NCI-H446 treated with DMSO at 0.1 percent for 48 hours (cell line): Measurements from ENCODE around the gene ASB3.

Experiments used
- DNase-seq: peaks from one replicate; lab custom pipeline; 2025; lab: John Stamatoyannopoulos, UW

The ASB3 gene

GRCh38 chr2:53641290-53641689, 145.5 kb downstream of the ASB3 start:
- DNase-seq = no peak

GRCh38 chr2:53640466-53640865, 146.3 kb downstream of the ASB3 start:
- no peak for DNase-seq

- no peak for DNase-seq
These were observed 150.2 kb downstream of the ASB3 start for GRCh38 chr2:53636596-53636995.

- DNase-seq = no peak
These were observed 150.6 kb downstream of the ASB3 start for GRCh38 chr2:53636109-53636508.

- no peak for DNase-seq
These were observed 151.1 kb downstream of the ASB3 start for GRCh38 chr2:53635694-53636093.

GRCh38 chr2:53633441-53633840, 153.3 kb downstream of the ASB3 start:
- DNase-seq = no peak

- DNase-seq = peak; percentile 0
These were observed 154.0 kb downstream of the ASB3 start for GRCh38 chr2:53632714-53633113.

- DNase-seq = no peak
These were observed 154.7 kb downstream of the ASB3 start for GRCh38 chr2:53632126-53632460.

GRCh38 chr2:53631313-53632125, 155.2 kb downstream of the ASB3 start:
- DNase-seq = no peak

- DNase-seq = no peak
These were observed 156.6 kb downstream of the ASB3 start for GRCh38 chr2:53630026-53630606.

GRCh38 chr2:53629501-53629900, 157.3 kb downstream of the ASB3 start:
- no peak for DNase-seq

GRCh38 chr2:53629001-53629400, 157.8 kb downstream of the ASB3 start:
- no peak for DNase-seq

GRCh38 chr2:53622141-53622540, 164.6 kb downstream of the ASB3 start:
- DNase-seq = no peak

GRCh38 chr2:53620981-53621380, 165.8 kb downstream of the ASB3 start:
- no peak for DNase-seq
